NCI-H446 (cell line): Measurements from ENCODE around the gene TTC33.
A peak's percentile ranks its signal among the peaks of the same experiment; 100 is the strongest.
"Not testable (repeated sequence)": the region's sequence is repeated elsewhere in the genome, so short reads cannot be mapped to it uniquely, and the experiment has no call there.

ENCODE experiments used
- DNase-seq, 2 experiments: peaks; one replicate each; lab custom pipeline; 2025; lab: John Stamatoyannopoulos, UW

The TTC33 gene

DNA sequence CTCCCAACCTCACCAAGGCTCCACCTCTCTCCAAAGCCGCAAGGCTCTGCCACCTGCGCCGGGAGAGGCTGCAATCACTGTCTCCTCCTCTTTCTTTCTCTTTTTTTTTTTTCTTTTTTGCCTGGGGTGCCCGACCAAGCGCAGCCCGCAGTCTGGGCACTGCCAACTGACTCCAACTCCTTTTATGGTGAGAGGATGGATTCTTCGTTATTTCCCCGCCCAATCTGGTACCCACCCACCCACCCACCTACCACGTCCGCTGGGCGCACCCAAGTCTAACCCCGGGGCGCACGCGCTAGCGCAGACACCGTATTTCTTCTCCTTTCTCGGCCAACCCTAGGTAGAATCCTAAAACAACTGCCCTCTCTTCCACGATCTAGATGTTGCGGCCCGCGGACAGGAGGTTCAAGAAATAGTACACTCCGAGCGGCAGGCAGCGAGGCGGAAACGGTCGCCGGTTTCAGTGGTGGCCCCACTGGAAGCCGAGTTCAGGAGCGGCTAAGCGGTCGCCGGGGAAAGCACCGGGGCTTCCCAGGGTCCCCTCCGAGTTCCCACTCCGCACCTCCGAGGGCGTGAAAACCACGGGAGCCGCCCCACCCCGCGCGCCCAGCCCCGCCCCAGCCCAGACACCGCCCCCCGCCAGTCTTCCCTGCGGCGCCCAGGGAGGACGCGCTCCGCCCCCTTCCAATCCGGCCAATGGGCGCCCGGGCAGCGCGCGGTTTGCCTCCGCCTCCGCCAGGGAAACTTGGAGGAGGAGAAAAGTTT is 76.4 kb downstream of the TTC33 start:
- DNase-seq: peak; percentile 41 to 90

DNA sequence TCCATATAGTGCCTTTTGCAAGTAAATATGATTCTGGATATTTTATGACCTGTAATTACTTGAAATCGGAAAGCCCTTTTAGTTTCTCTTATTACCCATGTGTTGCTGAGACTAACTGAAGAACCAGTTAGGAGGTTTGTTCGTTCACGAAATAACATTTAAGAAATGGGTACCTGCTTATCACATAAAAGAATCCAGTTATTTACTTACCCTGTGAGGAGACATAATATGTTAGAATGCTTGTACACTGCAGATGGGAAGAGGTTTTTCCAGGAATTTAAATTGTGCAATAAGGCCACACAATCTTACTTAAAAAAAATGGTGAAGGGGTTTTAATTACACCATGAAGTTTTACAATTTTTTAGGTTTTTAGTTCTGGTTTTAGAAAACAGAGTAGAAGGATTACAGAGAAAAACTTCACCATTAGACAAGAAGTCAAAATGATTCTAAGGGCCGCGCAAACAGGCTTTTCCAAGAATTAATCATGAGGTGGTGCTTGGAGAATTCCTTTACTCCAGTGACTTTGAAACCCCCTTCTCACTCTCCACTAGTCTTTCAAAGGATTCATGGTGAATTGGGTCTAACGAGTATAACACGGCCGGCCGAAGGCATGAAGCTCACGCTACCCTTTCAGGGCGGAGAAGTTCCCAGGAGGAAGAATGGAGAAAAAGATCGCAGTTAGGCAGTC is 77.2 kb downstream of the TTC33 start:
- no peak for DNase-seq

DNA sequence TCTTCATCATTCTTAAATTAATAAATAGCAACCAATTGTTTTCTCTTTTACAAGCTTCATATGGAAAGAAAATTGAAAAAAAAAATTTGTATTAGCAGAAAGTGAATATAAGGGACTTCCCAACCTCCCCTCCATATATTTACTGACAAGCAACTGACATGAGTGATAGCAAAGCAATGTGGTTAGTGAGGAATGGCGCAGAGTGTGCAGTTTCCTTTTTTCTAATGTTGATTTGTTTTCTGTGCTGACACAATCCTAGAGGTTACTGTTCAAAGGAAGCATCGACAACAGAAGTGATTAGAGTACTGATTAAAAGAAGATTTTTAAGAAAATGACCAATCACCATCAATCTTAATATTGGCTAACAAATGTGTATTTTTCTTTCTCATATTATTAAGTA is 77.7 kb downstream of the TTC33 start:
- no peak for DNase-seq

DNA sequence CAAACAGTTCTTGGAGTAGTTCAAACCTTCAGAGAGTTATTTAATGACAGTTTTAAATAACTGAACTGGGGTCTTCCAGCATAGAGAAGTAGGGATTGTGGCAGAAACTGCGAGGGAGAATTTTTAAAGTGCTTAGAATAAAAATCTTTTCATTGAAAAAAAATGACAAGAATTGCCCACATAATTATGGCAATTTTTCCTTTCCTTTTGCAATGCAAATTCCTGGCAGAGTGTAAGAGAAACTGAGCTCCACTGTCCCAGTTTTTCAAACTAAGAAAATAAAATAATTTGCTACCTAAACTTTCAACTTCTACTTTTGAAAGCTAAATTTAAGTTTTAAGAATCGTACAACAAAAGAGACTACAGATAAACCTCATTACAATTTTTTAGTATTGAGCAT is 78.3 kb downstream of the TTC33 start:
- DNase-seq: no peak

DNA sequence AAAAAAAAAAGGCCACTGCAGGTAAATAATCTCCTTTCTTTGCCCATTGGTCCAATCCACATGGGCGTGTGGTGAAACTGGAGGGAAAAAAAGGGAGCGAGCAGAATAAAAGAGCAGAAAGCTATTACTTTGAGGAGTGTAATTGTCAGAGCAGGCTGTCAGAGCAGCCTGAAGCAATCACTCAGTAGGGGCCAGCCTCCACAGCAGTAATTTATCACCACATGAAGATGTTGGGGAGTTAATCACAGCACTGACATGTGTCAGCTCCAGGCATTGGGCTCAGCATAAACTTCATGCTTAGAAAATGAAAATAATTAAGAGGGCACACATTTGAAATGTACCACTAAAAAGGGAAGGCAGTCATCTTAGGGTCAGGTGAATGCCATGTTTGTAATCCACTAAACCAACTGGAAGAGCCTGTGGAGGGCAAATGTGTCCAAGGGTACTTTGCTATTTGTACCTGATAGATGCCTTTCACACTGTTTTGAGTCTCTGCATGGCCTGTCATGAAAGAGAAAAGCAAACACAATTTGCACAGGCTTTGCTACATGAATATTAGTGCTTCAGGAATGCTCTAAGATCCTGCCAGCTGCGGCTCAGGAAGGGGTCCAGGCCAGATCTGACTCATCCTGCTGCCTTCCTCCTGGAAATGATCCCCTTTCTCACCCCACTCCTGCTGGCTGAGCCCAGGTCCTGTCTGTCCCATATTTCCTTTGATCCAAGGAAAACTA is 79.0 kb downstream of the TTC33 start:
- no peak for DNase-seq

DNA sequence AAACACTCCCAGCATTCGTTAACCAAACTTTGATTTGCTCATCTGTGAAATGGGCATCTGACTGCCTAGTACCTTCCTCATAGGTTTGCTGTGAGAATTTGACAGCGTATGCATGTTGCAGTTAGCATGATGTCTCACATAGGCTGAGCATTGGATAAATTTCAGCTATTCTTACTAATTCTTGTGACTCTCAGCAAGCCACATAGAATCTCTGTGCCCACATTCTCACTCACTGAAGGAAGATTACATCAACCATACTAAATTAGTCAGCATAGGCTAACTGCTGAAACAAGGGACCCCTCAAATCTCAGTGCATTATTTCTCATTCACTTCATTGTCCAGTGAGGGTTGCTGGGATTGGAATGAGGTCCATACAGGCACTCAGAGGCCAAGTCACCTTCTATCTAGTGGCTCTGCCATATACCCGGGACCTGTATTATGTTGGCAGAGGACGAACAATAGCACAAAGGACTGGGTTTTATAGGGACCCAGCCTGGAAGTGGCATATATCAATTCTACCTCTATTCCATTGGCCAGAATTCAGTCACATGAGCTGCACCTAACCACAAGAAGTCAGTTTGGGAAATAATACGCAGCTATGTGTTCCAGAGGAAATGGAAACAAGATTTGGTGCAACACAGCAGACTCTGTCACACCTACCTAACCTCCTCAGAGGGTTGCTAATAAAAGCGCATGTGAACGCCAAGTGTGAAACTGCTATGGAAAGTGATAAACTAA is 80.2 kb downstream of the TTC33 start:
- no peak for DNase-seq

DNA sequence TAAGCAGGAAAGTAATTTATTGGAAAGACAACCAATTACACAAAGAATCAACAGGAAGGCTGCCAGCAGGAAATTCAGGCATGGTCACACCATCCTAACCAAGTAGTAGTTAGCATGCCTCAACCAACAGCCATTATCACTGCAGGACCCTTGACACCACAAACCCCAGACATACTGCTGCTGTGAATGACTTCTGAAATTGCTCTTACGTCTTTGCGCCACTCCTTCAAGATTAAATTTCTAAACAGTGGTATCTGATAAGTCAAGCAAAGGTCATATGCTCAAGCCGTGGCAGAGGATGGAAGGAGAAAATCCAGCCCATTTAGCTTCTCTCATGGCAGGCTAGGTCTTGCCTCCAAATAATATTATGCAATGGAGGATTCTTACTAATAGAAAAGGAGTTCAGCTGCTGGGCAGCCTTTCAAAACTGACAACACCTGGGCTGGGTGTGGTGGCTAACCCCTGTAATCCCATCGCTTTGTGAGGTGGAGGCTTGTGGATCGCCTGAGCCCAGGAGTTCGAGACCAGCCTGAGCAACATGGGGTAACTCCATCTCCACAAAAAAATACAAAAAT is 81.0 kb downstream of the TTC33 start:
- no peak for DNase-seq

DNA sequence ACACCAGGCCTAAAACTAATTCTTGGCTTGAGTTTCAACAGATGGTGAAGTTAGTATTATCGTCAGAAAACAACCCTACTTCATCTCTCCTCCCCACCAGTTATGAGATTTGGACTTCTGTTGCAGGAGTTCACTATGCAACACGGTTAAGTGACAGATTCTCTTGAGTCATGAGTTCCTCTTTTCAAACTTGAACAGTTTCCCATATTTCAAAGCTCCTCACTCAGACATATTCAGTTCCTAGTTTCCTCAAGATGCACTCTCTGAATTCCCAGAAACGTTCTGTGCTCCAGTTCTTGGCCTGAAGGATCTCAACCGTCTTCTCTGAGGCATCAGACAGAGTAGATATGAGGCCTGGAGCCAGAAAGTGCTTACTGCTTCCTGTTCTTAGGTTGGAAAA is 83.3 kb downstream of the TTC33 start:
- no peak for DNase-seq

DNA sequence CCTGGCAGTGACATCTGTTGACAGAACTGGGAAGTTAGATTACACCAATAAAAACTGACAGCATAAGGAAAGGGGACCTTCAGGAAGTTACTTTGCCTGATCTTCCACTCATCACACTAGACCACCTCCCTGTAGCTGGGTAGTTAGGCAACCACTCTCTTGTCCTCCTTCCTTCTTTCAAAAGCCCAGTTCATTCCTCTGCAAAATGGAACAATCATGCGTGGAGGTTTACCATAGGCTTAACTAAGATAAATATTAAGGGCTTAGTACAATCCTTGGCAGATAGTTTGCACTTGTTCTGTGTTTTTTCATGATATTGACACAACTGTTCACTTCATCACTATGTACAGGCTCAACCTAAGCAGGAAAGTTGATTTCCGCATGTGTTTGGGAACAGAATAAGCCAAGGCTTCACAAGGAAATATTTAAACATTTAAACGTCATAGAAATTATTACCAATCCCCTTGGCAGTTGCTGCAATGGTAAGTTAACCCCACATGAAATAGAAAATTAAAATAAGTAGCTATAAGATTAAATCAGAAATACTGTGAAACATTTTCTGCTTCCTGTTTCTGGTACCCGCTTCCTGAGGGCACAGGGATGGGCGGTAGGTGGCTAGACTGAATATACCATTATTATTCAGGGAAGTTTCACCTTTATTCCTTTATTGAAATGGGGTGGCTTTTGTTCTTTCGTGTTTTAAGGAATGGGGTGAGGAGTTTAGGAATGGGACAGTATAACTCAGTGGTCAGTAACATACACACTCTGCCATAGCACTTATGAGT is 86.0 kb downstream of the TTC33 start:
- no peak for DNase-seq

DNA sequence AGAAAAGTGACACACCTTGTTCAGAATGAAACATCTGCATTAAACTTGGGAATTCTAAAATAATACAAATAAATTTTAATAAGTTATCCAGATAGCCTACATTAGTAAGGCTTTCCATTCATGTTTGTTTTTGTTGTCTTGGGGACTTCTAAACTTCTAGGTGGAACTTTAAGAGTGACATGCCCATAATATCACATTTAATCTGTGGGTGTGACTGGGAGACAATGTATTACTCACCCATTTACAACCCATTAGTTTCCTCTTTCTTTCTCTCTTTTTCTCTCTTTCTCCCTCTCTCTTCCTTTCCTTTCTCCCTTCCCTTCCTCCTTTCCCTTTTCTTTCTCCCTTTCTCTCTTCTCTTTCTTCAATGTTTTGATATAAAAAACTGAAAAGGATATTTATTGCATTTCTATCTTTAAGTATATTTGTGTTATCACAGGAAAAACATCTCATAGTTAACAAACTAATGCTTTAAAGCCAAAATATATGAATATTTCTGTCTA is 88.5 kb downstream of the TTC33 start:
- no peak for DNase-seq

DNA sequence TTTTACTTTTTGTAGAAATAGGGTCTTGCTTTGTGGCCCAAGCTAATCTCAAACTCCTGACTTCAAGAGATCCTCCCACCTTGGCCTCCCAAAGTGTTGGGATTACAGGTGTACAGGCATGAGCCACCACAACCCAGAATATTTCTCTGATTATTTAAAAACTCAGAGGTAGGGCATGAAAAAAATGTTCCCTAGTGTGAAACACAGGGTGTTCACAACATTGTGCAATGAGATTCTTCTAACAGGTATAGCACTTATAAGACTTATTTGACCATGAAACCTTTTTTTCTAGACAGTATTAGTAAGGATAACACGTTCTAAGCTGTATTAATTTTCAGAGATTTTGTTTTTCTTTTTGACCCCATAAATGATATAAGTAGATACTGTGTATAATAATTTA is 89.1 kb downstream of the TTC33 start:
- no peak for DNase-seq

DNA sequence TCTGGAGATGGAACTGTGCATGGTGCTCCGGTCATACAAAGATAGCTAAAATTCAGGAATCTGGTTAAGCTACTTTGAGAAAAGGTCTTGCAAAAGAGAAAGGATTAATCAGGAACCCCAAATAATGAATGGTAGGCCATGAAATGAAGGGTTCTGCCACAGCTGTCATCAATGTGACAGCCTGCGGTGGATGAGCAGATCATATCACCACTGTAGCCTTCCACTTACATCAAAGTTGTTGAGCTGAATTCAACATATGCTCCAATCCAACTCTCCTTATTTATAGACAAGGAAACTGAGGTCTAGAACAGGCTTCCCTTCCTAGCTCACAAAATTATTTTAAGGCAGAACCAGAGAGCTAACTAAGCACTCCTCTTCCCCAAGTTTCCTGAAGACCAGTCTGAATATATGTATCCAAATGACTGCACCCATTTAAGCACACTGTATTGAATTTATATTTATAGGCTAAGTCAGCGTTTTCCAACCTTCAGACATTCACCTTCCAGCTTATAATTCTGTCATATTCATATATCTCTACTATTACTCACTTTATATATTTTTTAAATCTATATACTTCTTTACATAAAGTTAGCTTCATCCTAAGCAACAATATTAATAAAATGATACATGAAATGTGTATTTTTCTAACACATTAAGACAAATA is 90.0 kb downstream of the TTC33 start:
- DNase-seq: no peak

DNA sequence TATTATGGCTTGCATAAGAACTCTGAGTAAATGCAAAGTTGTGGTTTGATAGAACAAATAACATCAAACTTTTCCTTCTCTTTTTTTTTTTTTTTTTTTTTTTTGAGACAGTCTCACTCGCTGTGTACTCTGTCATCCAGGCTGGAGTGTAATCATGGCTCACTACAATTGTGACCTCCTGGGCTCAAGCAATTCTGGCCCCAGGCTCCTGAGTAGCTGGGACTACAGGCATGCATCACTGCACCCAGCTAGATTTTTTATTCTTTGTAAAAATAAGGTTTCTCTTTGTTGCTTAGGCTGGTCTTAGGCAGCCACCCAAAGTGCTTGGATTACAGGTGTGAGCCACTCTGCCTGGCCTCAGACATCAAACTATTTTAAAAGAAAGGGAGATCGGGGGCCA is 95.0 kb downstream of the TTC33 start:
- DNase-seq: no peak

DNA sequence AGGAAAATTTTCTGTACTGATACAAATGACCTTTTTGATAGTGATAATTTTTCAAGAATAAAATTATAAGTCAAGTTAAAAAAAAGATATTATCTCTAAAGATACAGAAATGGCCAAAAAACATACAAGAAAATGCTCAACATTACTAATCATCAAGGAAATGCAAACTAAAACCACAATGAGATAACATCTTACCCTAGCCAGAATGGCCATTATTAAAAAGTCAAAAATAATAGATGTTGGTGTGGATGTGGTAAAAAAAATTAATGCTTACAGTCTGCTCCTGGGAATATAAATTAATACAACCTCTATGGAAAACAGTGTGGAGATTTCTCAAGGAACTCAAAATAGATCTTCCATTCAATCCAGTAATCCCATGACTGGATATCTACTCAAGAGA is 99.0 kb downstream of the TTC33 start:
- no peak for DNase-seq

DNA sequence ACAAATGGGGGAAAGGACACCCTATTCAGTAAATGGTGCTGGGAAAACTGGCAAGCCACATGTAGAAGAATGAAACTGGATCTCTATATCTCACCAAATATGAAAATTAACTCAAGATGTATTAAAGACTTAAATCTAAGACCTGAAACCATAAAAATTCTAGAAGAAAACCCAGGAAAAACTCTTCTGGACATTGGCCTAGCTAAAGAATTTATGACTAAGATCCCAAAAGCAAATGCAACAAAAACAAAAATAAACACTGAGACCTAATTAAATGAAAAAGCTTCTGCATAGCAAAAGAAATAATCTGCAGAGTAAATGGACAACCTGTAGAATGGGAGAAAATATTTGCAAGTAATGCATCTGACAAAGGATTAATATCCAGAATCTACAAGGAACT is 99.7 kb downstream of the TTC33 start:
- not testable (repeated sequence) for DNase-seq

DNA sequence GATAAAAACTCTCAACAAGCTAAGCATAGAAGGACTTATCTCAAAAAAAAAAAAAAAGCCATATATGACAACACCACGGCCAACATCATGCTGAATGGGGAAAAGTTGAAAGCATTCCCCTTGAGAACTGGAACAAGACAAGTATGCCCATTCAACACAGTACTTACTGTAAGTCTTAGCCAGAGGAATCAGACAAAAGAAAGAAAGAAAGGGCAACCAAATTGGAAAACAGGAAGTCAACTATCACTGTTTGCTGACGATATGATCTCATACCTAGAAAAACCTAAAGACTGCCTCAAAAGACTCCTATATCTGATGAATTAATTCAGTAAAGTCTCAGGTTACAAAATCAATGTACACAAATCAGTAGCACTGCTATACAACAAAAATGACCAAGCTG is 100.6 kb downstream of the TTC33 start:
- DNase-seq: no peak

DNA sequence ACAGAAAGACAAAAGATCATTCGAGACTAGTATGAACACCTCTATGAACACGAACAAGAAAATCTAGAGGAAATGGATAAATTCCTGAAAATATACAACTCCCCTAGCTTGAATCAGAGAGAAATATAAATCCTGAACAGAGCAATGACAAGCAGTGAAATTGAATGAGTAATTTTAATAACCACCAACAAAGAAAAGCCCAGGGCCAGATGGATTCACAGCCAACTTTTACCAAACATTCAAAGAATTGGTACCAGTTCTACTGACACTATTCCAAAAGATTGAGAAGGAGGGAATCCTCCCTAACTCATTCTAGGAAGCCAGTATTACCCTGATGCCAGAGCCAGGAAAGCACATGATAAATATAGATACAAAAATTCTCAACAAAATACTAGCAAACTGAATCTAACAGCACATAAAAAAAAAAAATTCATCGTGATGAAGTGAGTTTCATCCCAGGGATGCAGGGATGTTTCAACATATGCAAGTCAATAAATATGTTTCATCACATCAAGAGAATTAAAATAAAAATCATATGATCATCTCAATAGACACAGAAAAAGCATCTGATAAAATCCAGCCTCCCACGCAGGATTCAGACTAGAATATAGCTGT is 101.3 kb downstream of the TTC33 start:
- DNase-seq: no peak

DNA sequence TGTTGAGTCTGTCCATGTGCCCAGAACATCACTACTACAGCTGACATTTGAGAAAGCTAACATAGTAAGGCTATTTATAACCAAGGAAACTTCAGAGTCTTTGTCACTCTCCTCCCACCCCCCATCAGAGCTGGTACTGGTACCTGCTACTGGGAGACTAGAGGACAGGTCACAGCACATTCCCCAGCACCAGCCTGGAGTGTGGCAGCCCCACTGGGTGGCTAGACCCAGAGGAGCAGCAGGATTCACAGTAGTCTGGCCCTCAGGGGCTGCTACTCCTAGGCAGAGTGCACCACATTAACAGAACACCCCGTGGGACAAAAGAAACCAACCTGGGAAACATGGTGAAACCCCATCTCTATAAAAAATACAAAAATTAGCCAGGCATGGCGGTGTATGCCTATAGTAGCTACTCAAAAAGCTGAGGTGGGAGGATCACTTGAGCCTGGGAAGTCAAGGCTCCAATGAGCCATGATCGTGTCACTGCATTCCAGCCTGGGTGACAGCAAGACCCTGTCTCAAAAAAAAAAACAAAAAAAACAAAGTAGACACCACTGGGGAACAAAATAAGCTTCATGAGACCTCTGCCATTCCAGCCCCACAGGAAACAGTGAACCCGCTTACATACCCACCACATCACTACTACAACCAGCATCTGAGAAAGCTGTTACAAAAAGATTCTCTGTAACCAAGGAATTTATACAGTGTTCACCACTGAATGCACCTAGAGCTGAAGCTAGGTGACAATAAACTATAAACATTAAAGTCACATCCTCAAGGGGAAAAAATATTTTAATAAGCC is 102.3 kb downstream of the TTC33 start:
- DNase-seq: no peak
